GM12878 (cell line): ENCODE measurements around the gene HIP1. TPM values are rescaled to one million over a fixed set of nuclear protein-coding genes. Genes with fewer than 3 reads are reported as not detected.

ENCODE experiments used
- ATAC-seq: fragments of 200-7000 bp; cut with Tn5 transposase; 3 replicates; pipeline ENCODE4 v1.9.1; 2020; ENCODE audit warnings: mild to moderate bottlenecking, moderate library complexity
- BruUV-seq: library from RNA; stranded (reverse); fragments of 400-500 nt; replicated peaks from 2 replicates; lab custom pipeline; 2021; lab: Mats Ljungman, UMichigan
- CTCF ChIA-PET: fragments of 300-600 bp; sonication (Branson Sonifier 250); formaldehyde crosslinking; extraction: SDS; loops from one replicate; lab custom pipeline; 2021; ENCODE audit warnings: inconsistent platforms; lab: Yijun Ruan, JAX
- POLR2A ChIA-PET: fragments of 350-600 bp; formaldehyde crosslinking; extraction: SDS; loops from one replicate; lab custom pipeline; 2021; ENCODE audit warnings: inconsistent platforms; lab: Charles Lee
- RAD21 ChIA-PET: fragments of 300-600 bp; sonication (Branson Sonifier 250); formaldehyde crosslinking; loops from one replicate; lab custom pipeline; 2023; ENCODE audit warnings: antibody characterized with exemption; ENCODE audit not compliant: unreplicated experiment; lab: Charles Lee
- SMC1A ChIA-PET: fragments of 300-600 bp; sonication (Branson Sonifier 250); formaldehyde crosslinking; loops from one replicate; lab custom pipeline; 2023; ENCODE audit not compliant: unreplicated experiment, uncharacterized antibody; lab: Charles Lee
- DNase-seq: peaks from one replicate; pipeline ENCODE4 v3.0.0-alpha.2; 2011; ENCODE audit warnings: low read depth, low spot score
- FAIRE-seq: peaks from 3 replicates; lab custom pipeline; 2011; peaks lifted over from hg19 to GRCh38; lab: Jason Lieb, UNC
- H2AFZ ChIP-seq: 2 replicates; pipeline ENCODE4 v1.6.0; 2011; ENCODE audit warnings: low read depth, low read length, control low read depth; ENCODE audit not compliant: control insufficient read depth
- H3K27ac ChIP-seq: 2 replicates; pipeline ENCODE4 v1.5.1; 2011; ENCODE audit warnings: control low read depth; ENCODE audit not compliant: control insufficient read depth, insufficient read depth
- H3K27me3 ChIP-seq, 2 experiments: replicated peaks in 1 of 2; 2 replicates each; pipeline versions ENCODE4 v1.6.0 to v1.6.1; 2011; ENCODE audit warnings: low read length in 1 of 2; ENCODE audit not compliant: control insufficient read depth in 2 of 2, insufficient read depth in 2 of 2
- H3K36me3 ChIP-seq, 2 experiments: 2 replicates each; pipeline ENCODE4 v1.5.1; 2011; ENCODE audit warnings: low read length in 1 of 2; ENCODE audit not compliant: control insufficient read depth in 2 of 2, insufficient read depth in 2 of 2
- H3K4me1 ChIP-seq: 2 replicates; pipeline ENCODE4 v1.6.1; 2011; ENCODE audit warnings: mild to moderate bottlenecking, low read length, moderate library complexity, mixed read lengths; ENCODE audit not compliant: control insufficient read depth, insufficient read depth
- H3K4me2 ChIP-seq: 2 replicates; pipeline ENCODE4 v1.6.0; 2011; ENCODE audit warnings: control low read depth; ENCODE audit not compliant: control insufficient read depth, insufficient read depth
- H3K4me3 ChIP-seq: fragments of 200-600 bp; sonication (generic); 2 replicates; pipeline ENCODE4 v1.5.1; 2016
- H3K79me2 ChIP-seq: 2 replicates; pipeline ENCODE4 v1.6.0; 2011; ENCODE audit warnings: low read length; ENCODE audit not compliant: control insufficient read depth, insufficient read depth
- H3K9ac ChIP-seq: 2 replicates; pipeline ENCODE4 v1.8.0; 2011; ENCODE audit warnings: low read length, control low read depth, mixed read lengths; ENCODE audit not compliant: control insufficient read depth, insufficient read depth
- H3K9me3 ChIP-seq: replicated peaks from 3 replicates; pipeline ENCODE4 v1.5.1; 2011; ENCODE audit warnings: mild to moderate bottlenecking, low read length; ENCODE audit not compliant: control insufficient read depth, insufficient read depth
- H4K20me1 ChIP-seq: 2 replicates; pipeline ENCODE4 v1.6.0; 2011; ENCODE audit not compliant: control insufficient read depth, insufficient read depth
- CBX5 ChIP-seq: sonication (generic); IDR thresholded peaks from 2 replicates; pipeline ENCODE4 v1.6.1; 2016; ENCODE audit warnings: low read depth, moderate library complexity, mild to moderate bottlenecking, inconsistent platforms
- CHD1 ChIP-seq: IDR thresholded peaks from 2 replicates; pipeline ENCODE4 v1.6.1; 2012; ENCODE audit warnings: low read depth, low read length, improper control_type of control experiment
- IKZF2 ChIP-seq, 2 experiments: fragments of 450-650 bp; IDR thresholded peaks; 2 replicates each; pipeline ENCODE4 v1.6.1; 2017; ENCODE audit warnings: mild to moderate bottlenecking in 2 of 2, moderate library complexity in 2 of 2
- NFYB ChIP-seq: IDR thresholded peaks from 2 replicates; pipeline ENCODE4 v1.6.1; 2011; ENCODE audit warnings: low read depth, mild to moderate bottlenecking, low read length, improper control_type of control experiment, moderate library complexity; ENCODE audit not compliant: insufficient read depth
- PAX8 ChIP-seq: fragments of 450-650 bp; IDR thresholded peaks from 2 replicates; pipeline ENCODE4 v1.6.1; 2017; ENCODE audit warnings: mild to moderate bottlenecking, moderate library complexity
- PBX3 ChIP-seq: IDR thresholded peaks from 2 replicates; pipeline ENCODE4 v1.6.1; 2011; ENCODE audit warnings: mild to moderate bottlenecking, low read depth, low read length, moderate library complexity; ENCODE audit not compliant: insufficient replicate concordance
- SIN3A ChIP-seq: IDR thresholded peaks from 2 replicates; pipeline ENCODE4 v1.6.1; 2012; ENCODE audit warnings: low read depth, low read length, improper control_type of control experiment
- YY1 ChIP-seq: IDR thresholded peaks from 2 replicates; pipeline ENCODE4 v1.6.1; 2011; ENCODE audit warnings: low read depth, mild to moderate bottlenecking, low read length
- WGBS: methylation state at CpG from one replicate; pipeline ENCODE4 v1.1.6; 2016; ENCODE audit warnings: low lambda C conversion rate; ENCODE audit not compliant: insufficient replicate concordance, insufficient coverage; ENCODE audit errors: missing lambda C conversion rate; 5-methylcytosine and 5-hydroxymethylcytosine counted together
- in situ Hi-C: fragments of 300-500 bp; cut with MboI; formaldehyde crosslinking; loops from 9 replicates; pipeline ENCODE4 v1.14.3; 2018; ENCODE audit warnings: mixed read lengths
- intact Hi-C: fragments of 100-400 bp; cut with micrococcal nuclease; formaldehyde crosslinking; loops from one replicate; pipeline ENCODE4 v1.14.2; 2022; ENCODE audit not compliant: unreplicated experiment
- polyA plus RNA-seq, 11 experiments: library from polyadenylated mRNA; depleted of rRNA in 4 of 11; unstranded in 6 of 11; stranded (reverse) in 5 of 11; fragments of >200 nt; fragmentation: Nextera tagmentation in 4 of 11; fragmentation: Illumina TruSeq in 1 of 11; extraction: Ambion mirVana in 4 of 11; extraction: Trizol in 1 of 11; gene quantifications; 1 replicate in 1 of 11; 2 replicates in 10 of 11; pipeline versions ENCODE4 v1.2.1 to v1.2.3, GENCODE V29; 2011 to 2016; ENCODE audit warnings: inconsistent platforms in 2 of 11, missing spikeins in 2 of 11, low read depth in 1 of 11
- total RNA-seq, 4 experiments: library from RNA; depleted of rRNA in 3 of 4; stranded (reverse); fragments of >200 nt in 3 of 4; fragmentation: Illumina TruSeq in 1 of 4; extraction: Trizol in 1 of 4; gene quantifications; 2 replicates each; pipeline versions ENCODE4 v1.2.1 to v1.2.3, GENCODE V29; 2013 to 2021

HIP1 gene
- total and polyA plus RNA-seq, 10 of the 15 experiments (the other 5 are each of a cell fraction or from before 2014, with no cell fraction given) = 1.2 to 9.7 (median 3.2) TPM

DNA sequence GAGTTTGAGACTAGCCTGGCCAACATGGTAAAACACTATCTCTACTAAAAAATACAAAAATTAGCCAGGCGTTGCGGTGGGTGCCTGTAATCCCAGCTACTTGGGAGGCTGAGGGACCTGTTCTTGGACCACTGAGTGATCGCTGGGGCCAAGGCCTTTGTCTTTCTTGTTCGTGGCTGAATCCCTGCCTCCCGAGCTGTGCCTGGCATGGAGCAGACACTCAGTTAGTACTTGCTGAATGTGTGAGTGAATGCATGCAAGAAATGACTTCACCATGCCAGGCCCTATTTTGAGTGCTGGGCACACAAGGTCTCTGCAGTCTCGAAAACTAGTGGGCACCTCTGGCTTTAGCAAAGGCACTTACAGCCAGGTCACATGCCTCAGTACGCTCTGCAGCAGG is 85.1 kb downstream of the HIP1 start:
- in situ Hi-C loops = no loop called here
- ChIA-PET POLR2A (no interaction called here), SMC1A (no interaction called here), RAD21 (no interaction called here), CTCF (no interaction called here)
- Histone ChIP-seq H4K20me1 (no peaks in the 10 kb centered on the region), H3K79me2 (no peaks in the 10 kb centered on the region), H3K9me3 (no peaks in the 10 kb centered on the region), H3K27me3 (no peaks in the 10 kb centered on the region), H3K4me3 (no peak overlapping the region), H3K9ac (no peak overlapping the region), H3K36me3 (no peaks in the 10 kb centered on the region), H3K27ac (no peak overlapping the region), H3K4me2 (no peak overlapping the region), H3K4me1 (no peaks in the 10 kb centered on the region), H2AFZ (no peak overlapping the region)
- FAIRE-seq = no peak
- BruUV-seq = no TSS peak
- WGBS = 89% methylated on average over 7 of the region's 7 CpGs
- TF ChIP-seq CBX5 = no peak
- TF ChIP-seq CHD1 = no peak
- TF ChIP-seq SIN3A = no peak
- no peak for TF ChIP-seq PAX8
- TF ChIP-seq IKZF2 (IDR thresholded peaks at IDR 0.05) = no peak
- no peak for TF ChIP-seq NFYB
- no peak for DNase-seq
- ATAC-seq = no peak
- intact Hi-C loops = no loop called here

DNA sequence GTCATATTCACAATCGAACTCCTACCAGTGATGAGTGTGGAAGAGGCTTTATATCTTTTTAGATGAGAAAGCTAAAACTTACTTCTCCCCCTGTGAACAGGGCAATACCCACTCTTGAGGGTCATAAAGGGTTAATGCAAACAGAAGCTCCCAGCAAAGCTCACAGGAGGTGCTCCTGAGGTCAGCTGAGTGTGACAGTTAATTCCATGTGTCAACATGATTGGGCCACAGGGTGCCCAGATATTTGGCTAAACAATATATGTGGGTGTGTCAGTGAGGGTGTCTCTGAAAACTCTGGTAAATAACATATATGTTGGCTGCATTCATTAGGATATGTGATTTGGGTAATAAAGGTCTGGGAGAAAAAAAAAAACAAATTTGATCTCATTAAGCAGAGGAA is 86.0 kb downstream of the HIP1 start:
- Histone ChIP-seq H2AFZ (no peak overlapping the region), H3K27ac (no peak overlapping the region), H3K36me3 (no peaks in the 10 kb centered on the region), H4K20me1 (no peaks in the 10 kb centered on the region), H3K9ac (no peak overlapping the region), H3K79me2 (no peaks in the 10 kb centered on the region), H3K9me3 (no peaks in the 10 kb centered on the region), H3K4me2 (no peak overlapping the region), H3K4me3 (no peak overlapping the region), H3K27me3 (no peaks in the 10 kb centered on the region), H3K4me1 (no peaks in the 10 kb centered on the region)
- BruUV-seq = no TSS peak
- ChIA-PET CTCF (no interaction called here), POLR2A (no interaction called here), SMC1A (interaction anchor here (1.4 kb wide), 1 partner anchor 18 kb away, joined by 4 read pairs; no protein-coding TSS in a partner anchor), RAD21 (no interaction called here)
- DNase-seq (no peak), ATAC-seq (no peak), FAIRE-seq (no peak)
- in situ Hi-C loops = no loop called here
- WGBS = 72% methylated on average over 1 of the region's 1 CpG
- no peak for TF ChIP-seq PBX3
- TF ChIP-seq YY1 = no peak
- intact Hi-C loops = no loop called here
